Measurements from ENCODE around the gene FICD.
A peak's percentile ranks its signal among the peaks of the same experiment; 100 is the strongest.
"Not testable (repeated sequence)": the region's sequence is repeated elsewhere in the genome, so short reads cannot be mapped to it uniquely, and the experiment has no call there.

FICD gene

GRCh38 chr12:108514973-108515814 lies at the start of gene FICD:
TSS of gene FICD (plus strand) at chr12:108515277. CDS start at chr12:108516973, 1,696 bp downstream.
- peak; percentile 99 for DNase-seq (ENCODE audit: low spot score)

- no peak for DNase-seq (ENCODE audit: low spot score)
Observed at GRCh38 chr12:108465417-108465816, 49.7 kb upstream of the FICD start.

DNA sequence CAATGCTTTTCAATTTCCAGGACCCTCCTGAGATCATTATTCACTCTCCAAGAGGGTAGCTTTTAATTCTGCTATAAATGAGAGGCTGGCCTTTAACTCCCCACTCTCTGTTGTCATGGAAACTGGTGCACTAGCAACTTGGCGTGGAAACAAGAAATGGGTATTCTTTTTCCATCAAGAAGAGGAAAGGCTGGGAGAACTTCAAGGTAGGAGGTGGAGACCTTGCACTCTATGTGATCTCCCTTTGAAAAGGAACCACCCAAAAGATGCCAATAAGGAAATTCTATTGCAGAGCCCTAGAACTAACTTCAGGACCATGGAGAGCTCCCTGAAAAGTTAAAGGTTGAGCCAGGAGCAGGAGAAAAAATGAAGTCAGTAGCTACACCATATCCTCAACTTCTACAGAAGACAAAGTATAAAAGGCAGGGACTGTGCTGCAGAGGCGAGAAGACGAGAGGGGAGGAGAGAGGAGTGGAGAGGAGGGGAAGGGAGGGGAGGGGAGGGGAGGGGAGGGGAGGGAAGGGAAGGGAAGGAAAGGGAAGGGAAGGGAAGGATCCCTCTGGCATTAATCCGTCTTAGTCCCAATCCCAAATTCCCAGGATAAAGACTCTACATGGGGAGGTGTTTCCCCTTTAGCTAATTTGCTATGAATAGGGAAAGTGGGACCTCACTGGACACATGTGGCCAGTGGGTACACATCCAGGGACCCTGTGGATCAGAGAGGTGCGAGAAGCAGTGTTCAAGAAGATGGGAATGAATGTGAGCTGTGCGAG lies 46.7 kb upstream of the FICD start:
- peak; percentile 56 for DNase-seq (ENCODE audit: low spot score)

DNA sequence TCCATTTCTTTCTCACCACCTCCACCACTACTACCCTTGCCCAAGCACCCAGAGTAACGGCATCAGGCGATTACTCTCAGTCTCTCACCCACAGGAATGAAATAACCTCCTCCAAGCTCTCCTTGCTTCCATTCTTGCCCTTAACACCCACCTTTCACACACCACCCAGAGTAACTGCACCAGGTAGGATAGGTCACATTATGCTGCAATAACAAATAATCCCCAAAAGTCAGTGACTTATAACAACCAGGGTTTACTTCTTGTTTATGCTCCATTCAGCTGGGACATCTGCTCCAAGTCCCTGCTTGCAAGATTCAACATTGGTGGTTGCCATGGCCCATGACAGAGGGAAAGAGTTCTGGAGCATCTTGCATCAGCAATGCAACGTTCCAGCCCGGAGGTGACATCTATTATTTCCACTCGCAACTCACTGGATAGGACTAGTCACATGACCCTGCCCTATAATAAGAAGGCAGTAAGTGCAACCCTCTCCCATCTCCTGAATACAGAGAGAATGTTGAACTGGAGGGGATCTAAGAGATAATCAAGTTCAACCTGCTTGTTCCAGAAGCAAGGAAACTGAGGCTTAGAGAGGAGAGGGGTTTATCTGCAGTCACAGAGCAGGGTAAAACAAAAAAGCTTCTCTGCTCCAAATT lies 41.5 kb upstream of the FICD start:
- no peak for DNase-seq (ENCODE audit: low spot score)

GRCh38 chr12:108475396-108475795 lies 39.7 kb upstream of the FICD start:
- no peak for DNase-seq (ENCODE audit: low spot score)

DNA sequence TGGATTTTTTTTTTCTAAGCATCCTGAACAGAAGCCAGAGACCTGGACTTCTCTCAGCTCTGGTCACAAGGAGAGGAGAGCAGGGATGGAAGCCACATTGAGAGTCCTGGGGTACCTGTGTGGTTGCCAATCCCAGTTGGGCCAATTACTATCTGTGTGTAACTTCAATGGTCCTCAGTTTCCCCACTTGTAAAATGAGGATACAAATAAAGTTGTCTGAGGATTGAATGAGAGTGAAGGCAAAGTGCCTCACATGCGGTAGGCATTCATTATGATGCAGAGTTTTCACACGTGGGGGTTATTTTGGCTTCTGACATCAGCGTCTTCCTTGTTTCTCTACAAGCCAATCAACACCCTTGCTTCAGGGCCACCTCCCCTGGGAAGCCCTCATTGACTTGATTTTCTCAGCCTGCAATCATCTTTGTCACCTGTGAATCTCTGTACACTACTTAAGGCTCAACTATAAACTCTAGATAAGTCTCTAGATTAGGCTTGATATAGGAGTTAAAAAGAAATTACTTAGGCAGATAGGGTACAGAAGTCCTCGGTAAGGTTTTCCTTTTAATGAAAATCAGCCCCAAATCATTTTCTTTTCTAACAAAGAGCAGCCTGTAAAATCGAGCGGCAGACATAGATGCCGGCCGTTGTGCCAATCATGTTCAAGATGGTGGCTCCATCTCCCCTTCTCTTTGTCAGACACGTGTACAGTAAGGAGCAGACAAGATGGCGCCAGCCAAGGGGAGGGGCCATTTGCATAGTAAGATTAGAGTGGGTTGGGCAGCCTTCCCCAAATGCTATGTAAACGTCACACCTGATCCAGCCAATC lies 37.8 kb upstream of the FICD start:
- DNase-seq (ENCODE audit: low spot score): no peak

DNA sequence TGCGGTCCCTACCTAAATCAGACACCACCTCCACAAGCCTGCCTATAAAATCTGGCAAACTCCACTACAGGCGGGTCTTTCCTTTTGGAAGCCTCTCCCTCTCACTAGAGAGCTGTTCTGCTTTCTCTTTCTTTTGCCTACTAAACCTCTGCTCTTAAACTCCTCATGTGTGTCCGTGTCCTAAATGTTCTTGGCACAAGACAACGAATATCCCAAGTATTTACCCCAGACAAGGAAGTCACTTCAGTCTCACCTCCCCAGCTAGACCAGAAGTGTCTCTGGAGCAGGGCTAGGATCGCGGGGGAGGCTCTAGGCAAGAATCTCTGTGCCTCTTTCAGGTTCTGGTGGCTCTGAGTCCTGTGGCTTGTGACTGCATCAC lies 37.2 kb upstream of the FICD start:
- no peak for DNase-seq (ENCODE audit: low spot score)

GRCh38 chr12:108478611-108479206 lies 36.4 kb upstream of the FICD start:
- no peak for DNase-seq (ENCODE audit: low spot score)

GRCh38 chr12:108479364-108480070 lies 35.6 kb upstream of the FICD start:
- no peak for DNase-seq (ENCODE audit: low spot score)

DNA sequence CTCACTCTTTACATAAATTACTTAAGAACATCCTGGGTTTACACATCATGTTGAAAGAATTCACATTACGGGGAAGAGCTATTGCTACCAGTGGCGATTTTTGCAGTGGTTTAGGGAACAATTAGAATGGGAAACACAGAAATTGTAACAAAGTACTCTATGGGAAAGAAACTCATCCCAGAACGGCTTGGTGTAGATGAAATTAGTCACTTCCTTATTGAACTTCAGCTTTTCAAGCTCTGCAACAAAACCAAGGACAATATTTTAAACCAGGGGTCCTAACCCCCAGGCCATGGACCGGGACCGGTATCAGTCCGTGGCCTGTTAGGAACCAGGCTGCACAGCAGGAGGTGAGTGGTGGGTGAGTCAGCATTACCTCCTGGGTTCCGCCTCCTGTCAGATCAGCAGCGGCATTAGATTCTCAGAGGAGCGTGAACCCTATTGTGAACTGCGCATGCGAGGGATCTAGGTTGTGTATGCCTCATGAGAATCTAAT lies 32.3 kb upstream of the FICD start:
- DNase-seq (ENCODE audit: low spot score): no peak

DNA sequence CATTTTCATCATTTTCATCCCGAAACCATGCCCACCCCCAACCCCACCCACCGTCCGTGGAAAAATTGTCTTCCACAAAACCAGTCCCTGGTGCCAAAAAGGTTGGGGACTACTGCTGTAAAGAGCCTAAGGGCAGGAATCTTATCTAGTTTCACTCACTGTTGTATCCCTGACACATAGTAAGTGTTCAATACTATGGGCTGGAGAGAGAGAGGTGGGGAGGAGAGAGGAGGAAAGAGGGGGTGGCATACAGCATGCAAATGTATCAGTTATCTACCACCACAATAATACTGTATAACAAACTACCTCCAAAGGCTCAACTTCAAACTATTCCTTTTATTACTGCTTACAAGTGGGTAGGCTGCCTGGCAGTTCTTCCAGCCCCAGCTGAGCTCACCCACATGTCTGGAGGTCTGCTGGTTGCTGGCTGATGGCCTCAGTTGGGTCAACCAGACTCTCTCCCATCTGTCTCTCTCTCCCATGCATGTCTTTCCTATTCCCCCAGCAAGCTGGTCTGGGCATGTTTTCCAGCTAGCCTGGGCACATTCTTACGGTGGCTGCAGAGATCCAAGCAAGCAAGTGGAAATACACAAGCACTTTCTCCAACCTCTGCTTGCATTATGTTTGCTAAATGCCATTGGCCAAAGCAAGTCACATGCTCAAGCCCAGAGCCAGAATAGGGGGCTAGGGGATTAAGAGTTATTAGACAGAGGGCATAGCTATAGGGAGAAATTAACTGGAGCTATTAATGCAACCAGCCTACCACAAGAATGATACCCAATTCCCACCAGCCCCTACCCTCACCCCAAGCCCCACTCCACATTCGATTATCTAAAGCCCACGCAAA lies 31.6 kb upstream of the FICD start:
- DNase-seq (ENCODE audit: low spot score): no peak

DNA sequence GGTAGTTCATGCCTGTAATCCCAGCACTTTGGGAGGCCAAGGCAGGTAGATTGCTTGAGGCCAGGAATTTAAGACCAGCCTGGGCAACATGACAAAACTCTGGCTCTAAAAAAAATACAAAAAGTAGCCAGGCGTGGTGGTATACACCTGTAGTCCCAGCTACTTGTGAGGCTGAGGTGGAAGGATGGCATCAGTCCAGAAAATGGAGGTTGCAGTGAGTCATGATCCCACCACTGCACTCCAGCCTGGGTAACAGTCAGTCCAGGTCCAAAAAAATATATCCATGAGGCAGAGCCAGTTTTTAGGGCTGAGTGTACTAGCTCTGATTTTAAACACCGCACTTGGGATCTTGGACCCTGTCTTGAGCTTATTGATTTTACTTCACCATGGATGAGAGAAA lies 30.6 kb upstream of the FICD start:
- DNase-seq (ENCODE audit: low spot score): no peak

GRCh38 chr12:108484845-108485244 lies 30.2 kb upstream of the FICD start:
- DNase-seq (ENCODE audit: low spot score): no peak

GRCh38 chr12:108485371-108485770 lies 29.7 kb upstream of the FICD start:
- not testable (repeated sequence) for DNase-seq (ENCODE audit: low spot score)

- DNase-seq (ENCODE audit: low spot score): not testable (repeated sequence)
Observed at GRCh38 chr12:108487029-108487428, 28.0 kb upstream of the FICD start.

DNA sequence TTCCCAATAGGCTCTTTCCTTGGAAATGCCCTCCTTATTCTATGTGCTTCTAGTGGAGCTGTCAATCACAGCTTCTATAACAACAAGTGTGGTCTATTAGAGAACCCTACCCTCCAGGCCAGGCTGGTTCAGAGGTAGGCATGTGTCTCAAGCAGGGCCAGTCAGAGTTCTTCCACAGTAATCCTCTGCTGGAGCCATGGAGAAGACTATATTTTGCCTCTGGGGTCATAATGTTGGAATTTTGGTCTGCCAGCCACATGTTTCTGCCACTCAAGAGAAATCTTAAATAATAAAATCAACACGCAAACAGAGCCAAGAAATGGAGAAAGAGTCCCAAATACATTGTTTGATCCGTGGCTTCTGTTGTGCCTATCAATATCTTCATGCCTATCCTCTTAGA lies 23.8 kb upstream of the FICD start:
- no peak for DNase-seq (ENCODE audit: low spot score)

GRCh38 chr12:108495054-108495453 lies 20.0 kb upstream of the FICD start:
- peak; percentile 78 for DNase-seq (ENCODE audit: low spot score)

DNA sequence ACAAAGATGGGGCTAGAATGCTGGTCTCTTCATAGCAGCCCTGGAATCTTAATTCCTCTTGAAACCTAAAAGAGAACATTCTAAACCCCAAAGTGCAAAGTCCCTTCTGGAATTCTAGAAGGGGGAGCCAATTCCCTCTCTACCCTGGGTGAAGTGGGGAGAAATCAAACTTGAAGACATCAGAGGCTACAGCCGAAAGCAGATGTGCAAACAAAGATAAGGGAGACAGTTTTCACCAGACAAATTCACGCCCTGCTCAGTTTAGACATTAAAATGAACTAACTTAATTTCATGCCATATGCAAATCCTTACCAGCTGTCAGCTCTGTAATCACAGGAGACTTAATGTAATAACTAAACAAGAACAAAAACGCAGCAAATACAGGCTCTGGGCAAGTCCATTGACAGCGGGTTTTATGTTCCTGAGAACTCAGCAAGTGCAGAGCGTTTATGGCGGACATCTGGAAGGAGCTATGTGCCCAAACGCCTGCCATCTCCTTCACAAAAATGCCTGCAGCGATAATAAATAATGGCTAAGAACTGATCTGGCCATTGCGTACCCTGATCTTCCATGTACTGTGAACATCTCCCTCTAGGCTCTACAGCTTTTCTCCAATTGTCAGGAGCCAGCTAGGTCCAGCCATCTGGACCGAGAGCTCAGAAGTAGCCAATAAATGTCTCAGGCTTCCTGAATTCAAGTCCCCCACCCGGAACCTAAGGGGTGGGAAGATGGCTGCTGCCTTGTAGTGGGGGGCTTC lies 19.1 kb upstream of the FICD start:
- DNase-seq (ENCODE audit: low spot score): no peak

DNA sequence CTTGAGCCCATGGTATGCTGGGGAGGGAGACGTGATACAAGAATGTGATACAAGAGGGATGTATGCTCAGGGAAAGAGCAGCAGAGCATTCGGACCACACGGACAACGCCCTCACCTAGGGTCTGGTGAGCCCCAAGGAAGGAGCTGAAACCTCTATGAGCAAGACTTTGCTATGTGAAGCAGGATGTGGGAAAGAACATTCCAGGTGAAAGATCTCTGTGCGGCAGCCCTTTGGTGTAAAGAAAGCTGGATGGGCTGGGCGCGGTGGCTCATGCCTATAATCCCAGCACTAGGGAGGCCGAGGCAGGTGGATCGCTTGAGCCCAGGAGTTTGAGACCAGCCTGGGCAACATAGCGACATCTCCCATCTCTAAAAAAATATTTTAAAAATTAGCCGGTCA lies 16.9 kb upstream of the FICD start:
- DNase-seq (ENCODE audit: low spot score): no peak
